Measurements from ENCODE around the gene IL12A.

The IL12A gene

DNA sequence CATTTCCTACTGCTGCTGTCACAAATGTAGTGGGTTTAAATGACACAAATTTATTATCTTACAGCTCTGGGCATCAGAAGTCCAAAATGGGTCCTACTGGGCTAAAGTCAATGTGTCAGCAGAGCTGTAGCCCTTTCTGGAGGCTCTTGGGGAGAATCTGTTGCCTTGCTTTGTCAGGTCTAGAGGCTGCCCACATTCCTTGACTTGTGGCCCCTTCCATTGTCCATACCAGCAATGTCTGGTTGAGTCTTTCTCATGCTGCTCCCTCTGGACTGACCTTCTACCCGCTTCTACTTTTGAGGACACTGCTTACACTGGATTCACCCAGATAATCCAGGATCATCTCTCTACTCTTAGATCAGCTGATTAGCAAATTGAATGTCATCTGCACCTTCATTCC, 3.0 kb downstream of the IL12A start:
- no peak for DNase-seq

GRCh38 chr3:159992589-159992988, 4.0 kb downstream of the IL12A start:
- DNase-seq: no peak

DNA sequence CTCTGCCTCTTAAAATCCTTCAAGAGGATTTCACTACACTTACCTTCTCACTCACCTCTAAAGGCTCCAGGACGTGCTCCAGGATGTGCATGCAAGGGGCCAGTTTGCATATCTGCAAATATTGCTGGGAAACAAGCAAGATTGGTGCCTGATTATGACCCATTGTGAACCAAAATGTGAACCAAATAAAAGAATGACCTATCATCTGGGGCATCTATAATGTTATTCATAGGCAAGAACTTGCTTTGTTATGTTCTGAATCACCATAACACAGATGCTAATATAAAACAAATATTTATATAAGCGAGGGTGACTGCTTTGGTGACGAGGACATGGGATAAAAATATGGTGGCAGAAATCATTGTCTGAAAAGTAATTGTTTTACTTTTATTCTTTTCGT, 5.5 kb downstream of the IL12A start:
- no peak for DNase-seq

GRCh38 chr3:159995091-159995490, 6.5 kb downstream of the IL12A start:
- no peak for DNase-seq

- DNase-seq: peak; percentile 26
Measured at GRCh38 chr3:159996018-159996417, 7.4 kb downstream of the IL12A start.

DNA sequence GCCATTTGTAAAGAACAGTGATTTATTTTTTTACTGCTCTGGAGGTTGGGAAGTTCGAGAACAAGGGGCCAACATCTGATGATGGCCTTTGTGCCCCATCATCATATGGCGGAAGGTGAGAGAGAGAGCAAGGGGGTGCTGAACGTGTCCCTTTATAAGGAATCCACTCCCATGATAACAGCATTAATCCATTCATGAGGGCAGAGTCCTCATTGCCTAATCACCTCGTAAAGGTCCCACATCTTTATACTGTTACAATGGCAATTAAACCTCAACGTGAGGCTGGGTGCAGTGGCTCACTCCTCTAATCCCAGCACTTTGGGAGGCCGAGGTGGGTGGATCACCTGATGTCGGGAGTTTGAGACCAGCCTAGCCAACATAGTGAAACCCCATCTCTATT, 8.3 kb downstream of the IL12A start:
- no peak for DNase-seq

DNA sequence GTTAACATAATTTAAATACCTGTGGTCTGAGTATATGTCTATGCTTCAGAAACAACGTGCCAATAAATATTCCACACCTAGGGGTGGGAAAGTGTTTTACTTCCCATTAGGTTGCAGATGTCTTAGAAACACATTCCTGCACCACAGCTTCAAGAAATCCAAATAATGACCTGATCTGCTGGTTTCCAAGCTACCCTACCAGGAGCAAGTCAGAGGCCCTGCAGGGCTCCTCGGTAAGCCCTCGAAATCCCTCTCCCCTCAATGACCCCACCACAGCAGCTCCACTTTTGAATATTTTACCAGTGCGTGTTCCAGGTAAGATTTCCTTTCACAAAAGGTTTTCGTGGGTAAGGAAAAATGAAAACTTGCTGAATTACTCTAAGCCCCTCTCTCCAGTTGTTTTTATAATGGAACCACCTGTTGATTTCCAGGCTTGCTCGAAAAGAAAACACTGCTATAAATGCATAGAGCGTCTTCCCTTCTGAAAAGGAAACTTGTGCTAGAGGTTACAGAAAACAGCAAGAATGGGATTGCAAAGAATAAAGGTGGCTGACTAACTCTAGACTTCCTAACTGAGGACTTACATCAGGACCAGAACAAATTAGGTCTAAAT, 12.6 kb downstream of the IL12A start:
- no peak for DNase-seq

- DNase-seq: no peak
Measured at GRCh38 chr3:160001850-160002623, 13.4 kb downstream of the IL12A start.

GRCh38 chr3:160003520-160004128, 15.0 kb downstream of the IL12A start:
- peak; percentile 58 for DNase-seq

DNA sequence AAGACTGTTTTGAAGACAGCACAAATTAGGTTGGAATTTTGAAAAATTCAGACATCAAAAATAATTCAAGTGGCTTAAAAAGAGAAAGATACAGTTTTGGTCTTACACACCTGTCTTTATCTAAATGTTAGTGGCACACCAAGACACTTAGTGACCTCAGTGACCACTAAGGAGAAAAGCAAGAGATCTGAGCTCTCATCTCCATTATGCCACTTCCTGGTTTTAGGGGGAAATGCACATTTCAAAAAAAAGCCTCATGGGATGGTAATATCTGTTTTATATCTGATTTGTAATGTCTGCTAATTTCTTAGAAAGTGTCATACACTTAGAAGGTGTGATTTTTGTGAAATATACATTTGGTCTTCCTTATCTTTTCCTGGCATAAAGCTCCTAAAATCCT, 16.4 kb downstream of the IL12A start:
- DNase-seq: no peak

DNA sequence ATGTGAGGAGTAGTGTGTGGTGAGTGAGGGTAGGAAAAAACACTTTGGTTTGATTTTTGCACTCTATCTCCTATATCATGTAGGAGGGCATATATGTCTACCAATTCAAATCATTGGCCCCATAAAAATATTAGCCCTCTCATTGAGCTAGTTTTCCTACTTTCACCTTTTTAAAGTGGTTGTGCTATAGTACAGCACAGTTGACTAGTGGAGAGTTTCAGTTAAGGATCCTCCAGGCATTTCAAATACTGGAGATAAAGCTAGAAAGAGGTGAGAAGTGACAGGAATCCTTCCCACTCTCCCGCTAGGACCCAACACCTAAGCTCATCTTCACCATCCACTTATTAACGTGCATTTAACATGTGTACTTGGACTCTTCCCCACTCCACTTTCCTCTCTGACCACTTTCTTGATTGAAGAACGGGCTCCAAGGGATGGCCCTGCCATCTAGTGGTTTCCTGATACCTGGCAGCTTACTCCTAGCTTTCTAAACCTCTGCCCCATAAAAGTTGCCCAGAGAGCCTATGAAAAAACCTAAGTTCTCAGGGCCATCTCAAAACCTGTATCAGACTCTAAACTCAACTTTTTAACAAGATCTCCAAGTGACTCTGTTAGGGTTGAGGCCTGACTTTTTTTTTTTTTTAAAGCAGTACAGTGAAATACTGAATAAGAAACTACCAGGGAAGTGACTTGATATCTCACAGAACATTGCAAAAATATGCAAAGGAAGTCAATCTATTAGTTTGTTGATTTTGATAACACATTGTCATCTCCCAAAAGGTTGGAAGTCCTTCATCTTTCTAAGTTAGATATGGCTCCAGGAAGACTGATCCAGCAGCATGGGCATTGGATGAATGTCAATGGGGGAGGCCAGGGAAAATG, 17.9 kb downstream of the IL12A start:
- peak; percentile 68 for DNase-seq

GRCh38 chr3:160008961-160009360, 20.3 kb downstream of the IL12A start:
- no peak for DNase-seq

DNA sequence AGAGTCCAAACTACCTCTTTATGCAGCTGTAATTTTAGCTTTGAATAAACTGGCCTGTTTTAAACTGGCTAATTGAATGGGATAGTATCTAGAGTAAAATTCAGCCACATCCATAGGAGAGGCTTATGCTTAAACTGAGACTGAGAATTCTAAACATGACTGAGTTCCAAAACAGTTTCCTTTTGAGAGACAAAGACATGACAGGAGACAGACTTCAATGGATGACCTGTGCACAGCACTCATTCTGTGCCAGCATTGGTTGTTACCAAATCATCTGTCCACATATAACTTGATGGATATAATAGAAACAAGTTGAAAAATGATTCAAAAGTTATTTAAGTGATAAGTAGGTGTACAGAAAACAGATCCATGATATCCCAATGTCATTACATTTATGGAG, 20.9 kb downstream of the IL12A start:
- no peak for DNase-seq

DNA sequence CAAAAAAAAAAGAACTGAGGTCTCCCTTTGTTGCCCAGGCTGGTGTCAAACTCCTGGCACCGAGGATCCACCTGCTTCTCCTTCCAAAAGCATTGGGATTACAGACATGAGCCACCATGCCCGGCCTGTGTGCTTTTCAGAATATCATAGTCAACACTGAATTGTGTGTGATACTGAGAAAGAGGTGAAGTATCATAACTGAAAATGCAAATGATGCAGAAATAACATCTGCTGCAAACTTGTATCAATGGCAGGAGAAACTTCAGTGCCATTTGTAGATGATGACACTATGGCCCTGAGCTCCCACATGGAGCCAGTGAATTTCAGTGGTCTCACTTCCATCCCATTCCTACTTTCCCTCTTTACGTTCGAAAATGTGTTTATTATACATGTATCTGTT, 21.9 kb downstream of the IL12A start:
- no peak for DNase-seq

DNA sequence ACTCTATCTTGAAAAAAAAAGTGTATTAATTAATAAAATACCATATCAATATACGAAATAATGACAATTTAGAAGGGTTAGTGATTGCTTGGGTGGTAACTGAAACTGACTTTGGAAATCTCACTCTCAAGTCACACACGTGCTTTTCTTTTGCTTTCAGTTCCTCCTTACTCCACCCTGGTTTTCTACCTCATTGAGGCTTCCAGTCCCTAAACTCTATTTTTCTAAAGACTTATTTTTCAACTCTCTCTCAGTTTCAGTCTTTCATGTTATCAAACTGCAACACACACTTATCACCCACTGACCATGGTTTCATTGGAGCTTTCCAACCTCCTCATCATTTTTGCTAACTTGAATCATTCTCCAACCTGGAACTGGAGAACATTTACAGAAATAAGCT, 23.5 kb downstream of the IL12A start:
- DNase-seq: no peak

DNA sequence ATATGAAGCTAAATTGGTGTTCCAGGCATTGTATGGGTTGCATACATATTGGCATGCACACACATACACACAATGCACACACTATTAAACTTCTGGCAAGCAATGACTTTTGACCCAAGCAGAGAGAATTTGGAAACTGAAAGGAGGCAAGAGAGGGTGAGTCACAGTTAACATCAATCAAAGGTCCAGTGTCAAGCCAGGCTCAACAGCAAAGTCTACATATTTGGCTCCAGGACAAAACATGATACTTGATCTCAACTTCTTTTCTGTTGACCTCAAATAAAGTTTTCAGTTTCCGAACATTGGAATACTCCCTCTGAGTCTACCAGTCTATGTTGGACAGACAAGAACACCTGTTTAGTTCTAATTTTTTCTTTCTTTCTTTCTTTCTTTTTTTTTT, 28.3 kb downstream of the IL12A start:
- peak; percentile 22 for DNase-seq

DNA sequence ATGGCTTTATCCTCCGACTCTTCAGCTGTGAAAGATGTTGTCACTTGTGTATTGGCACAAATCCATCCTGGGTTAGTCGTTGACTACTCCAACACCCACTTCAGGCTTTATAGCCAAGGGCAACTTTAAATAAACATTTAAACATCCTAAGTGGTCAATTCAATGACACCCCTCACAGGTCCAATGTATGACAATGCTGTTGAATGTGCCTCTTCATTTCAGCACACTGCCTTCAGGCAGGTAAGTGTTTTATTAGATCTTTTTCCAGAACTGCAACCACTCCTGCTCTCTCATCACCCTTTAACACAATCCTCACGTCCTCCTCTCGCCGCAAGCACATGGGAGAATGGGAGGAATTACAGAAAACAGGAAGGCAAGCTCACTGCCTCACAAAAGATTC, 30.3 kb downstream of the IL12A start:
- no peak for DNase-seq

- DNase-seq: no peak
Measured at GRCh38 chr3:160020057-160020711, 31.5 kb downstream of the IL12A start.

DNA sequence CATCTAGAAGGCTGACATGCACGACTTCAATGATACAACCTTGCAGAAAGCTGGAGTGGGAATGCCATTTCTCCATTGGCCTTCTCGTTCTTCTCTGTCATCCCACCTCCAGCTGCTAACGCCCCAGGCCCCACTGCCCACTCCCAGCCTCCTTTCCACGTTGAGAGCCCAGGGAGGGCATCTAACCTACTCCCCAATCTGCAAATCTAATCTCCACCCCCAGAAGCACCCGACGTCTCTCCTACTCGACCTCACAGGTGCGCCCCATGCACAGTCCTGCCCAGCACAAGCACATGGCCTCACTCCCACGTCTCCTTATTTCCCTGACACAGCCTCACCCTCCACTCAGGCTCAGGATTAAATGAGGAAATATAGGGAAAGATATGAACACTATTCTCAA, 33.4 kb downstream of the IL12A start:
- DNase-seq: no peak

DNA sequence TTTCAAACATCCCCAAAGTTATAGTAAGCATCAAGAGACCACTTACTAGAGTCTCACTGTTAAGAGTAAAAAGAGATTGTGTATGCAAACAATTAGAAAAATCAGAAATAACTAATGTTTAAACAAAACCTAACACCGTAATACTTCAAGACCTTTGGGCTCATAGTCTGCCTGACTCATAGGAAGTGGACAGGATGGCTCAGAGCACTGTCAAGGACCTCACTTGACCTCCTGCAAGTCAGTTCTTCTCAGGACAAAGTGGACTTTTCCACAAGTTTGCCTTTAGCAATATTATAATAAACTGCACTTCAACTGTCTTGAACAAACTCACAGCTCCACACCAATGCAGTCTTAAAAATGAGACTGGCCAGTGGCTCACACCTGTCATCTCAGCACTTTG, 34.8 kb downstream of the IL12A start:
- no peak for DNase-seq

DNA sequence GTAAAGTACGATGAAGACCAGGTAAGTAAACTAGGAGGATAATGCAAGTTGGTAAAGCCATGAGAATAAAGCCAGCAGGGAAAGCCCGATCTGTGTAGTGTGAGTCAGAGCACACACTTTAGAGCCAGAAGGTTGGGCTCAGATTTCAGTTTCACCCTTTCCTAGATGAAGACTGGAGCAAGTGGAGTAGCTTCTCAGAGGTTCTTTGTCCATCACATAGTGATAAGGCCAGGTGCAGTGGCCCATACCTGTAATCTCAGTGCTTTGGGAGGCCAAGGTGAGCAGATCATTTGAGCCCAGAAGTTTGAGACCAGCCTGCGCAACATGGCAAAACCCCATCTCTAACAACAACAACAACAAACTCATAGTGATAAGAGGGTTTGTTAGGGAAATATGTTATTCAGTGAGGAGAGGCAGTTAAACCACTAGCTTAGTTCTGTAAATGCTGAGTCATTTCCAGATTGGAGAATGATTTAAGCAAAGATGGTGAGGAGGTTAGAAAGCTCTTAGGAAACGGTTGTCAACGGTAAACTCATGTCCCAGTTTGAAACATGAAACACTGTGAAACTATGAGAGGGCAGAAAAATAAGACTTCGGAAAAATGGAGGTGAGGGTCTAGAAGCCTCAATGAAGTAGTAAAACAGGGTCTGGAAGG, 39.0 kb downstream of the IL12A start:
- DNase-seq: peak; percentile 67

DNA sequence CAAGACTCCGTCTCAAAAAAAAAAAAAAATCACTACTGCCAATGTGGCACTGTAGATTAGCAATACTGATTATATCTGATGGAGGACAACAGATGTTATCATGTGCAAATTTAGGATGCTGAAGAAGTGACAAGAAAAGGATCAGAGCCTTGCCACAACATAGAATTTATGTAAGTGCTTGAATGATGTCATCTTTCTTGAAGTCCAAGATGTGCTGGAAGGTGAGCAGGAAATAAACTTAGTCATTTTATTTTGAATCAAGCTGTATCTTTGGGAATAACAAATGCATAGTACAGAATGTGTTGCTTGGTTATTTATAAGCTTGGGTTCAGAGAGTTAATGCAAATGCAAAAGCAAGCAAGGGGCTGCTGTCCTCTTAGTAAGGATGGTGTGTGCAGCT, 47.1 kb downstream of the IL12A start:
- DNase-seq: no peak

Measured in fibroblast of skin of right quadriceps (primary cell).